GM23338 (cell line): Measurements from ENCODE around the gene CMPK2. TPM values are rescaled to one million over a fixed set of nuclear protein-coding genes. Genes with fewer than 3 reads are reported as not detected.

Experiments
- ATAC-seq: fragments of 200-7000 bp; cut with Tn5 transposase; 3 replicates; pipeline ENCODE4 v1.9.1; 2020
- DNase-seq: peaks from one replicate; pipeline ENCODE4 v3.0.0-alpha.2; 2015; ENCODE audit warnings: low spot score
- H2AFZ ChIP-seq: fragments of 200-600 bp; sonication (generic); 2 replicates; pipeline ENCODE4 v1.8.0; 2016; ENCODE audit warnings: antibody characterized with exemption, mild to moderate bottlenecking, moderate library complexity
- H3F3A ChIP-seq: fragments of 200-600 bp; sonication (generic); replicated peaks from 2 replicates; pipeline ENCODE4 v1.8.0; 2017; ENCODE audit warnings: antibody characterized with exemption, mixed run types, low read depth
- H3K27ac ChIP-seq: fragments of 200-600 bp; sonication (generic); 2 replicates; pipeline ENCODE4 v1.6.1; 2016; ENCODE audit warnings: low read depth
- H3K27me3 ChIP-seq: fragments of 200-600 bp; sonication (generic); 2 replicates; pipeline ENCODE4 v1.8.0; 2016; ENCODE audit warnings: mild to moderate bottlenecking, mixed run types, moderate library complexity; ENCODE audit not compliant: insufficient read depth
- H3K36me3 ChIP-seq: fragments of 200-600 bp; sonication (generic); 2 replicates; pipeline ENCODE4 v1.8.0; 2016; ENCODE audit warnings: mild to moderate bottlenecking; ENCODE audit not compliant: insufficient read depth
- H3K4me1 ChIP-seq: fragments of 200-600 bp; sonication (generic); 2 replicates; pipeline ENCODE4 v1.8.0; 2016; ENCODE audit warnings: mild to moderate bottlenecking, moderate library complexity; ENCODE audit not compliant: insufficient read depth
- H3K4me2 ChIP-seq: fragments of 200-600 bp; sonication (generic); 2 replicates; pipeline ENCODE4 v1.7.1; 2017; ENCODE audit warnings: mixed run types
- H3K4me3 ChIP-seq: fragments of 200-600 bp; sonication (generic); 2 replicates; pipeline ENCODE4 v1.6.1; 2016; ENCODE audit warnings: mixed run types
- H3K79me2 ChIP-seq: fragments of 200-600 bp; sonication (generic); replicated peaks from 2 replicates; pipeline ENCODE4 v1.8.0; 2017; ENCODE audit warnings: mild to moderate bottlenecking; ENCODE audit not compliant: insufficient read depth
- H3K9me2 ChIP-seq: fragments of 200-600 bp; sonication (generic); 2 replicates; pipeline ENCODE4 v1.8.0; 2017; ENCODE audit not compliant: insufficient read depth
- H4K20me1 ChIP-seq: fragments of 200-600 bp; sonication (generic); replicated peaks from 2 replicates; pipeline ENCODE4 v1.8.0; 2017; ENCODE audit warnings: mild to moderate bottlenecking; ENCODE audit not compliant: insufficient read depth
- H3K27ac Mint-ChIP-seq: 2 replicates; pipeline ENCODE4 v1.8.0; 2020; ENCODE audit warnings: inconsistent platforms, mild to moderate bottlenecking, moderate library complexity, mixed read lengths
- H3K27me3 Mint-ChIP-seq: 3 replicates; pipeline ENCODE4 v1.8.0; 2022; ENCODE audit warnings: low read depth, mild to moderate bottlenecking, moderate library complexity, mixed read lengths, inconsistent platforms; ENCODE audit not compliant: insufficient read depth, poor library complexity
- H3K36me3 Mint-ChIP-seq: 3 replicates; pipeline ENCODE4 v1.8.0; 2021; ENCODE audit warnings: low read depth, mild to moderate bottlenecking, inconsistent platforms, moderate library complexity, mixed read lengths
- H3K4me1 Mint-ChIP-seq: 3 replicates; pipeline ENCODE4 v1.8.0; 2020; ENCODE audit warnings: mild to moderate bottlenecking, inconsistent platforms, mixed read lengths
- H3K4me3 Mint-ChIP-seq: 3 replicates; pipeline ENCODE4 v1.8.0; 2021; ENCODE audit warnings: moderate library complexity, mild to moderate bottlenecking, inconsistent platforms, mixed read lengths
- H3K9me3 Mint-ChIP-seq: 3 replicates; pipeline ENCODE4 v1.8.0; 2020; ENCODE audit warnings: moderate library complexity, mild to moderate bottlenecking, inconsistent platforms, mixed read lengths
- CREB1 ChIP-seq: fragments of 250-450 bp; sonication (Bioruptor Pico); IDR thresholded peaks from 2 replicates; pipeline ENCODE4 v1.5.0; 2020; ENCODE audit warnings: low read depth, mild to moderate bottlenecking, moderate library complexity
- EZH2 ChIP-seq: fragments of 200-600 bp; sonication (generic); IDR thresholded peaks from one replicate; pipeline ENCODE4 v1.8.0; 2017; ENCODE audit warnings: antibody characterized with exemption, mild to moderate bottlenecking, low read depth; ENCODE audit not compliant: unreplicated experiment
- EZH2phosphoT487 ChIP-seq: fragments of 200-600 bp; sonication (generic); IDR thresholded peaks from one replicate; pipeline ENCODE4 v1.8.1; 2018; ENCODE audit warnings: antibody characterized with exemption; ENCODE audit not compliant: unreplicated experiment
- JUNB ChIP-seq: IDR thresholded peaks from one replicate; pipeline ENCODE4 v1.6.1; 2016; ENCODE audit warnings: antibody characterized with exemption; ENCODE audit not compliant: unreplicated experiment
- NANOG ChIP-seq: IDR thresholded peaks from 2 replicates; pipeline ENCODE4 v1.6.1; 2016; ENCODE audit warnings: antibody characterized with exemption, borderline replicate concordance
- POLR2AphosphoS5 ChIP-seq: IDR thresholded peaks from 2 replicates; pipeline ENCODE4 v1.6.1; 2016; ENCODE audit warnings: antibody characterized with exemption, low read depth
- ZNF114 ChIP-seq: fragments of 250-450 bp; sonication (Bioruptor Pico); IDR thresholded peaks from 2 replicates; pipeline ENCODE4 v1.5.0; 2020; ENCODE audit warnings: mild to moderate bottlenecking, moderate library complexity
- ZNF331 ChIP-seq: fragments of 250-450 bp; sonication (Bioruptor Pico); IDR thresholded peaks from 2 replicates; pipeline ENCODE4 v1.5.0; 2020; ENCODE audit warnings: low read depth, mild to moderate bottlenecking, moderate library complexity
- polyA plus RNA-seq: library from polyadenylated mRNA; unstranded; fragments of >200 nt; fragmentation: Nextera tagmentation; extraction: Ambion mirVana; gene quantifications from 2 replicates; pipeline ENCODE4 v1.2.1, GENCODE V29; 2016
- total RNA-seq: library from RNA; depleted of rRNA; stranded (reverse); fragments of >200 nt; shearing (Covaris generic); gene quantifications from 2 replicates; pipeline ENCODE4 v1.2.3, GENCODE V29; 2014
- TF ChIP-seq, protein P1 (sequence below), 2 experiments: fragments of 200-600 bp in 1 of 2; sonication (generic) in 1 of 2; conservative IDR thresholded peaks; 2 replicates each; pipeline versions ENCODE4 v1.5.1 to v1.6.1; 2016 to 2017; ENCODE audit warnings: antibody characterized with exemption in 2 of 2, low read depth in 2 of 2, mild to moderate bottlenecking in 2 of 2, moderate library complexity in 1 of 2
- TF ChIP-seq, protein P2 (sequence below): IDR thresholded peaks from one replicate; pipeline ENCODE4 v1.6.1; 2018; ENCODE audit warnings: antibody characterized with exemption; ENCODE audit not compliant: unreplicated experiment
- TF ChIP-seq, protein P3 (sequence below): fragments of 250-450 bp; sonication (Bioruptor Pico); IDR thresholded peaks from 2 replicates; pipeline ENCODE4 v1.5.0; 2020; ENCODE audit warnings: mild to moderate bottlenecking, moderate library complexity

Gene CMPK2
- total and polyA plus RNA-seq, 2 experiments from 2014 or later, result 0.13 to 0.56 TPM

DNA sequence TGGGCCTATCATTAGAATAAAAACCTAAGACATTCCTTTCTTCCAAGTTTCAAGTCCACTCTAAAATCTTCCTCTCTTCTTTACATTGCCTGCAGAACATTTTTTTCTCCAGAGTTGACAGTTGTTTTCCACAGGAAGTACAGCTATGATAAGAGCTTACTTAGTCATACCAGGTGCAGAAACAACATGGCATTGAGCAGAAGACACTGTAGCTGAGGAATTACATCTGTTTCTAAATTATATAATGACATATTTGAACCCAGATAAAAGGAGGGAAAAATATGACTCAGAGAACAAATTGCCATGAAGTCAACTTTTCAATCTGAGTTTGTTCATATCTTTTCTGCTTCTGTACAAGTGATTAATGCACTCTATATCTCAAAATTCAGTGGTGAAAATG is 30.2 kb downstream of the CMPK2 start (continued):
- TF ChIP-seq NANOG, result no peak
- TF ChIP-seq, protein P1, sequence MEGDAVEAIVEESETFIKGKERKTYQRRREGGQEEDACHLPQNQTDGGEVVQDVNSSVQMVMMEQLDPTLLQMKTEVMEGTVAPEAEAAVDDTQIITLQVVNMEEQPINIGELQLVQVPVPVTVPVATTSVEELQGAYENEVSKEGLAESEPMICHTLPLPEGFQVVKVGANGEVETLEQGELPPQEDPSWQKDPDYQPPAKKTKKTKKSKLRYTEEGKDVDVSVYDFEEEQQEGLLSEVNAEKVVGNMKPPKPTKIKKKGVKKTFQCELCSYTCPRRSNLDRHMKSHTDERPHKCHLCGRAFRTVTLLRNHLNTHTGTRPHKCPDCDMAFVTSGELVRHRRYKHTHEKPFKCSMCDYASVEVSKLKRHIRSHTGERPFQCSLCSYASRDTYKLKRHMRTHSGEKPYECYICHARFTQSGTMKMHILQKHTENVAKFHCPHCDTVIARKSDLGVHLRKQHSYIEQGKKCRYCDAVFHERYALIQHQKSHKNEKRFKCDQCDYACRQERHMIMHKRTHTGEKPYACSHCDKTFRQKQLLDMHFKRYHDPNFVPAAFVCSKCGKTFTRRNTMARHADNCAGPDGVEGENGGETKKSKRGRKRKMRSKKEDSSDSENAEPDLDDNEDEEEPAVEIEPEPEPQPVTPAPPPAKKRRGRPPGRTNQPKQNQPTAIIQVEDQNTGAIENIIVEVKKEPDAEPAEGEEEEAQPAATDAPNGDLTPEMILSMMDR (conservative IDR thresholded peaks at IDR 0.05; ENCODE audit: low read depth in 2 of 2), result no peak
- no peak for TF ChIP-seq ZNF114 (CRISPR knock-in tag)
- TF ChIP-seq CREB1 (CRISPR knock-in tag), result no peak
- TF ChIP-seq JUNB, result no peak
- TF ChIP-seq, protein P2, sequence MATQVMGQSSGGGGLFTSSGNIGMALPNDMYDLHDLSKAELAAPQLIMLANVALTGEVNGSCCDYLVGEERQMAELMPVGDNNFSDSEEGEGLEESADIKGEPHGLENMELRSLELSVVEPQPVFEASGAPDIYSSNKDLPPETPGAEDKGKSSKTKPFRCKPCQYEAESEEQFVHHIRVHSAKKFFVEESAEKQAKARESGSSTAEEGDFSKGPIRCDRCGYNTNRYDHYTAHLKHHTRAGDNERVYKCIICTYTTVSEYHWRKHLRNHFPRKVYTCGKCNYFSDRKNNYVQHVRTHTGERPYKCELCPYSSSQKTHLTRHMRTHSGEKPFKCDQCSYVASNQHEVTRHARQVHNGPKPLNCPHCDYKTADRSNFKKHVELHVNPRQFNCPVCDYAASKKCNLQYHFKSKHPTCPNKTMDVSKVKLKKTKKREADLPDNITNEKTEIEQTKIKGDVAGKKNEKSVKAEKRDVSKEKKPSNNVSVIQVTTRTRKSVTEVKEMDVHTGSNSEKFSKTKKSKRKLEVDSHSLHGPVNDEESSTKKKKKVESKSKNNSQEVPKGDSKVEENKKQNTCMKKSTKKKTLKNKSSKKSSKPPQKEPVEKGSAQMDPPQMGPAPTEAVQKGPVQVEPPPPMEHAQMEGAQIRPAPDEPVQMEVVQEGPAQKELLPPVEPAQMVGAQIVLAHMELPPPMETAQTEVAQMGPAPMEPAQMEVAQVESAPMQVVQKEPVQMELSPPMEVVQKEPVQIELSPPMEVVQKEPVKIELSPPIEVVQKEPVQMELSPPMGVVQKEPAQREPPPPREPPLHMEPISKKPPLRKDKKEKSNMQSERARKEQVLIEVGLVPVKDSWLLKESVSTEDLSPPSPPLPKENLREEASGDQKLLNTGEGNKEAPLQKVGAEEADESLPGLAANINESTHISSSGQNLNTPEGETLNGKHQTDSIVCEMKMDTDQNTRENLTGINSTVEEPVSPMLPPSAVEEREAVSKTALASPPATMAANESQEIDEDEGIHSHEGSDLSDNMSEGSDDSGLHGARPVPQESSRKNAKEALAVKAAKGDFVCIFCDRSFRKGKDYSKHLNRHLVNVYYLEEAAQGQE, result no peak
- TF ChIP-seq EZH2, result no peak

DNA sequence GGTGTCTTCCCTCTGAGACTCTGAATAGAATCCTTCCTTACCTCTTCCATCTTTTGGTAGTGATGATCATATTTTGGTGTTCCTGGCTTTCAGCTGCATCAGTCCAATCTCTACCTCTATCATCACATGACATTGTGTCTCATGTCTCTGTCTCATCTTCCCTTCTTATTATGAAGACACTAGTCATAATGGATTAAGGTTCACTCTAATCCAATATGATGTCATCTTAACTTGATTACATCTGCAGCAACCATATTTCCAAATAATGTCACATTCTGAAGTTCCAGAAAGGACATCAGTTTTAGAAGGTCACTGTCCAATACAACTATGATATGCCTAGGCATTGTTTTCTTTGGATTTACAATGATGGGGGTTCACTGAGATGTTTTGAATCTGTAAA is 31.5 kb downstream of the CMPK2 start:
- H3K36me3 Mint-ChIP-seq, result peaks cover 22% of the 10 kb centered on the region
- peaks cover 3% of the 10 kb centered on the region for H3K27me3 Mint-ChIP-seq
- no peak overlapping the region for H3K27ac ChIP-seq
- H3K27me3 ChIP-seq, result no peaks in the 10 kb centered on the region
- H3K27ac Mint-ChIP-seq, result no peak overlapping the region
- ATAC-seq, result no peak
- no peak overlapping the region for H3K4me3 ChIP-seq
- no peak for DNase-seq
- H2AFZ ChIP-seq, result no peak overlapping the region
- H3F3A ChIP-seq, result no peaks in the 10 kb centered on the region
- H3K4me1 Mint-ChIP-seq, result no peaks in the 10 kb centered on the region
- H3K4me2 ChIP-seq, result no peak overlapping the region
- H3K36me3 ChIP-seq, result 0 out of 2 replicates have a peak, but pooled peaks cover 4% of the 10 kb centered on the region
- no peak overlapping the region for H3K4me3 Mint-ChIP-seq
- no peaks in the 10 kb centered on the region for H3K4me1 ChIP-seq
- no peaks in the 10 kb centered on the region for H3K79me2 ChIP-seq
- H3K9me3 Mint-ChIP-seq, result peaks cover 78% of the 10 kb centered on the region
- no peaks in the 10 kb centered on the region for H3K9me2 ChIP-seq
- H4K20me1 ChIP-seq, result no peaks in the 10 kb centered on the region
- no peak for TF ChIP-seq JUNB
- no peak for TF ChIP-seq POLR2AphosphoS5
- TF ChIP-seq ZNF114 (CRISPR knock-in tag), result no peak
- no peak for TF ChIP-seq EZH2phosphoT487
- TF ChIP-seq ZNF331, result no peak
- TF ChIP-seq, protein P3, sequence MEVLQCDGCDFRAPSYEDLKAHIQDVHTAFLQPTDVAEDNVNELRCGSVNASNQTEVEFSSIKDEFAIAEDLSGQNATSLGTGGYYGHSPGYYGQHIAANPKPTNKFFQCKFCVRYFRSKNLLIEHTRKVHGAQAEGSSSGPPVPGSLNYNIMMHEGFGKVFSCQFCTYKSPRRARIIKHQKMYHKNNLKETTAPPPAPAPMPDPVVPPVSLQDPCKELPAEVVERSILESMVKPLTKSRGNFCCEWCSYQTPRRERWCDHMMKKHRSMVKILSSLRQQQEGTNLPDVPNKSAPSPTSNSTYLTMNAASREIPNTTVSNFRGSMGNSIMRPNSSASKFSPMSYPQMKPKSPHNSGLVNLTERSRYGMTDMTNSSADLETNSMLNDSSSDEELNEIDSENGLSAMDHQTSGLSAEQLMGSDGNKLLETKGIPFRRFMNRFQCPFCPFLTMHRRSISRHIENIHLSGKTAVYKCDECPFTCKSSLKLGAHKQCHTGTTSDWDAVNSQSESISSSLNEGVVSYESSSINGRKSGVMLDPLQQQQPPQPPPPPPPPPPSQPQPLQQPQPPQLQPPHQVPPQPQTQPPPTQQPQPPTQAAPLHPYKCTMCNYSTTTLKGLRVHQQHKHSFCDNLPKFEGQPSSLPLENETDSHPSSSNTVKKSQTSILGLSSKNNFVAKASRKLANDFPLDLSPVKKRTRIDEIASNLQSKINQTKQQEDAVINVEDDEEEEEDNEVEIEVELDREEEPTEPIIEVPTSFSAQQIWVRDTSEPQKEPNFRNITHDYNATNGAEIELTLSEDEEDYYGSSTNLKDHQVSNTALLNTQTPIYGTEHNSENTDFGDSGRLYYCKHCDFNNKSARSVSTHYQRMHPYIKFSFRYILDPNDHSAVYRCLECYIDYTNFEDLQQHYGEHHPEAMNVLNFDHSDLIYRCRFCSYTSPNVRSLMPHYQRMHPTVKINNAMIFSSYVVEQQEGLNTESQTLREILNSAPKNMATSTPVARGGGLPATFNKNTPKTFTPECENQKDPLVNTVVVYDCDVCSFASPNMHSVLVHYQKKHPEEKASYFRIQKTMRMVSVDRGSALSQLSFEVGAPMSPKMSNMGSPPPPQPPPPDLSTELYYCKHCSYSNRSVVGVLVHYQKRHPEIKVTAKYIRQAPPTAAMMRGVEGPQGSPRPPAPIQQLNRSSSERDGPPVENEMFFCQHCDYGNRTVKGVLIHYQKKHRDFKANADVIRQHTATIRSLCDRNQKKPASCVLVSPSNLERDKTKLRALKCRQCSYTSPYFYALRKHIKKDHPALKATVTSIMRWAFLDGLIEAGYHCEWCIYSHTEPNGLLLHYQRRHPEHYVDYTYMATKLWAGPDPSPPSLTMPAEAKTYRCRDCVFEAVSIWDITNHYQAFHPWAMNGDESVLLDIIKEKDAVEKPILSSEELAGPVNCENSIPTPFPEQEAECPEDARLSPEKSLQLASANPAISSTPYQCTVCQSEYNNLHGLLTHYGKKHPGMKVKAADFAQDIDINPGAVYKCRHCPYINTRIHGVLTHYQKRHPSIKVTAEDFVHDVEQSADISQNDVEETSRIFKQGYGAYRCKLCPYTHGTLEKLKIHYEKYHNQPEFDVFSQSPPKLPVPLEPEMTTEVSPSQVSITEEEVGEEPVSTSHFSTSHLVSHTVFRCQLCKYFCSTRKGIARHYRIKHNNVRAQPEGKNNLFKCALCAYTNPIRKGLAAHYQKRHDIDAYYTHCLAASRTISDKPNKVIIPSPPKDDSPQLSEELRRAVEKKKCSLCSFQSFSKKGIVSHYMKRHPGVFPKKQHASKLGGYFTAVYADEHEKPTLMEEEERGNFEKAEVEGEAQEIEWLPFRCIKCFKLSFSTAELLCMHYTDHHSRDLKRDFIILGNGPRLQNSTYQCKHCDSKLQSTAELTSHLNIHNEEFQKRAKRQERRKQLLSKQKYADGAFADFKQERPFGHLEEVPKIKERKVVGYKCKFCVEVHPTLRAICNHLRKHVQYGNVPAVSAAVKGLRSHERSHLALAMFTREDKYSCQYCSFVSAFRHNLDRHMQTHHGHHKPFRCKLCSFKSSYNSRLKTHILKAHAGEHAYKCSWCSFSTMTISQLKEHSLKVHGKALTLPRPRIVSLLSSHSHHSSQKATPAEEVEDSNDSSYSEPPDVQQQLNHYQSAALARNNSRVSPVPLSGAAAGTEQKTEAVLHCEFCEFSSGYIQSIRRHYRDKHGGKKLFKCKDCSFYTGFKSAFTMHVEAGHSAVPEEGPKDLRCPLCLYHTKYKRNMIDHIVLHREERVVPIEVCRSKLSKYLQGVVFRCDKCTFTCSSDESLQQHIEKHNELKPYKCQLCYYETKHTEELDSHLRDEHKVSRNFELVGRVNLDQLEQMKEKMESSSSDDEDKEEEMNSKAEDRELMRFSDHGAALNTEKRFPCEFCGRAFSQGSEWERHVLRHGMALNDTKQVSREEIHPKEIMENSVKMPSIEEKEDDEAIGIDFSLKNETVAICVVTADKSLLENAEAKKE, result no peak
